Gastrocnemius medialis (tissue), 4 donors: Measurements from ENCODE around the gene NGDN. TPM values are rescaled to one million over a fixed set of nuclear protein-coding genes. Genes with fewer than 3 reads are reported as not detected.
"Not testable (repeated sequence)": the region's sequence is repeated elsewhere in the genome, so short reads cannot be mapped to it uniquely, and the experiment has no call there.

Experiments used
- ATAC-seq, 2 donors: fragments of 150-250 bp; one replicate each; pipeline ENCODE4 v1.9.1; 2016
- DNase-seq, 2 donors: peaks; one replicate each; pipeline ENCODE4 v3.0.0-alpha.2; 2019
- H3K27ac ChIP-seq, 4 donors: fragments of 200-600 bp; sonication (generic); 1 replicate in 1 of 4; 2 replicates in 3 of 4; pipeline ENCODE4 v1.5.1; 2016 to 2018; ENCODE audit warnings: mild to moderate bottlenecking in 2 of 4, moderate library complexity in 1 of 4
- H3K27me3 ChIP-seq, 3 donors: fragments of 200-600 bp; sonication (generic) in 2 of 3; 1 replicate in 1 of 3; 2 replicates in 2 of 3; pipeline versions ENCODE4 v1.5.1 to v1.6.0; 2016 to 2019; ENCODE audit warnings: mild to moderate bottlenecking in 1 of 3, moderate library complexity in 1 of 3
- H3K36me3 ChIP-seq, 2 donors: fragments of 200-600 bp; sonication (generic) in 1 of 2; one replicate each; pipeline ENCODE4 v1.5.1; 2017 to 2018
- H3K4me1 ChIP-seq, 2 donors: fragments of 200-600 bp; sonication (generic) in 1 of 2; one replicate each; pipeline ENCODE4 v1.5.1; 2016 to 2017; ENCODE audit warnings: mild to moderate bottlenecking in 2 of 2
- H3K4me3 ChIP-seq, 4 donors: fragments of 200-600 bp; sonication (generic) in 3 of 4; 1 replicate in 1 of 4; 2 replicates in 3 of 4; pipeline ENCODE4 v1.5.1; 2016 to 2019; ENCODE audit warnings: mild to moderate bottlenecking in 2 of 4
- H3K9me3 ChIP-seq, 3 donors: fragments of 200-600 bp; sonication (generic) in 2 of 3; 1 replicate in 1 of 3; 2 replicates in 2 of 3; pipeline ENCODE4 v1.5.1; 2016 to 2019
- CTCF ChIP-seq, 5 experiments: fragments of 450-650 bp in 3 of 5; fragments of 200-600 bp in 2 of 5; sonication (generic) in 2 of 5; IDR thresholded peaks in 4 of 5; conservative IDR thresholded peaks in 1 of 5; 1 replicate in 4 of 5; 2 replicates in 1 of 5; pipeline ENCODE4 v1.5.1; 2016 to 2019; ENCODE audit warnings: antibody characterized with exemption in 5 of 5, mild to moderate bottlenecking in 3 of 5, moderate library complexity in 3 of 5
- POLR2A ChIP-seq, 2 donors: fragments of 450-650 bp; IDR thresholded peaks; one replicate each; pipeline ENCODE4 v1.6.1; 2017; ENCODE audit warnings: antibody characterized with exemption in 2 of 2, mild to moderate bottlenecking in 2 of 2, moderate library complexity in 2 of 2
- in situ Hi-C, 4 donors: fragments of 200-750 bp; cut with MboI; loops; one replicate each; pipeline versions ENCODE4 v1.15.0 to v1.8.0; 2017; ENCODE audit warnings: low sequenced_read_pairs in 4 of 4
- intact Hi-C: fragments of 100-400 bp; cut with DNase I; formaldehyde crosslinking; loops from one replicate; pipeline ENCODE4 v1.15.1; 2023; ENCODE audit warnings: low total_unique reads
- total RNA-seq, 4 donors: library from RNA; depleted of rRNA; stranded (reverse); fragments of >200 nt; gene quantifications; one replicate each; pipeline versions ENCODE4 v1.1.0 to v1.2.3, GENCODE V29; 2016

NGDN gene
- total RNA-seq: 10 to 100 TPM; 27.9 to 41.9 (median 36.1) TPM

DNA sequence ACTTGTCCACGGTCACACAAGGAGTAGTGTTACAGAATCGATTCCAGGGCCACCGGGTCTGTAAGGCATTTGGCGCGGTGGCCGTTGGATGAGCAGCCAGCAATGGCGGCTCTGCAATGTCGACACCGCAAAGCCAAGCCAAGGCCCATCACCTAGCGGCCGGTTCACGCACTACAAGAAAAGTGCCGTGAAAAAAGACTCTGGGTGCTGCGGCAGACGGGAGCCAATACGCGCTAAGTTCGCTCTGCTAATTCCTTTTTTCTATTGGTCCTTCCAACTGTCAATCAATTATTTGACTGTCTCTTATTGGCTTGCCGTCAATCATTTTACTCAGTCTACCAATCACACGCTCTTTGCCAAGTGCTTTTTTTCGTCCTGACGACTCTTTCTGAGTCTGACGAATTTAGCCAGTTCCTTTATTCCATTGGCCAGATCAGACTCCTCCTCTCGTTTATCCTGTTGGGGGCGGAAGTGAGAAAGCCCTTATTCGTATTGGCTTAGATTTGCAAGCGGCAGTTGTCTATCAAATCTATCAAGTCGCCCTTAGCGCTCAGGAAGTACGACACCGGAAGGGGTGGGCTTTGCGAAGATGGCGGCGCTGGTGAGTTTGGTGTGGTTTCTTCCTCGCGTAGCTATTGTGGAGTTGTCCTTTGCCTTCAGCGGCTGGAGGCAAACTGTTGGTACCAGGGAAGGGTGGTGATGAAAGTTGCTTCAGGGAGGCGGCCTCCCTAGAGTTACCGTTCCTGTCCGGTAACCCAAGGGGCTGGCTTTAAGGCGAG, at the start of gene NGDN:
Gene NGDN, plus strand, starts transcription at position 577 of the 779 bp plus-strand sequence. Its CDS starts 13 bp downstream, at position 590.
- DNase-seq (peak; percentile 96 to 97), ATAC-seq (peak; percentile 98 to 99)
- in situ Hi-C loops (loop anchor here in 2 of 4 donors (10.0 kb wide), 1 partner anchor 145 kb away; the partner anchor contains the start of gene PABPN1 (in 2 of the 2)), intact Hi-C loops (loop anchor here (1.0 to 2.0 kb wide), 3 partner anchors 87 to 183 kb away; partner anchors contain the start of genes HOMEZ, PABPN1 and THTPA)
- H3K4me1 ChIP-seq: peaks cover 12% of the 10 kb centered on the region in 2 donors
- H3K36me3 ChIP-seq: peaks cover 0 to 34% of the 10 kb centered on the region in 2 donors
- H3K27me3 ChIP-seq: no peaks in the 10 kb centered on the region
- peak; percentile 44 to 73 for TF ChIP-seq POLR2A (IDR thresholded peaks at IDR 0.05)
- TF ChIP-seq CTCF (IDR thresholded peaks at IDR 0.05 in 4 of 5, conservative IDR thresholded peaks at IDR 0.05 in 1 of 5): peak; percentile 88 to 97 (median 95)
- peak within 1 kb of the TSS; percentile 82 to 89 (median 86) for H3K27ac ChIP-seq
- no peaks in the 10 kb centered on the region for H3K9me3 ChIP-seq
- peak within 1 kb of the TSS; percentile 74 to 98 (median 88) for H3K4me3 ChIP-seq

DNA sequence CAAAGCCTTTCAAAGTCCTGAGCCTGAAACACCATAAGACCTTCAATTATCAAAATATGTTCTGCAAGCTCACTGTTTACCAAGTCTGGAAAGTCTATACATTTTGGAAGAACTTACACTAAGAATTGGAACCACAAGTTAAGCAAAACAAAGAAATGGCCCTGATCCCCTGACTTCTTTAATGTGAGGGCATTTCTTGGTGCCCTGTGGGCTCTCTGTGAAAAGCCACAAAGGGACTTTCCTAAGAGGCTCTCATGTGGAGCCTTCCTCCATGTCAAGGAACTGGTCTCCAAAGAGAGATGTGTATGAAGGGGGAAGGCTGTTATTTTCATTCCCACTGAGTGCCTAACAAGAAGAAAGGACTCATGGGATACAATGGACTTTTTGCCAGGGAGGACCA, 47.9 kb upstream of the NGDN start:
- TF ChIP-seq CTCF (IDR thresholded peaks at IDR 0.05 in 4 of 5, conservative IDR thresholded peaks at IDR 0.05 in 1 of 5) (no peak), POLR2A (IDR thresholded peaks at IDR 0.05) (no peak)
- Histone ChIP-seq H3K27me3 (no peaks in the 10 kb centered on the region), H3K4me1 (peaks cover 0 to 5% of the 10 kb centered on the region in 2 donors), H3K36me3 (no peaks in the 10 kb centered on the region), H3K4me3 (no peak overlapping the region), H3K9me3 (no peaks in the 10 kb centered on the region), H3K27ac (peak overlapping the region; percentile 39 to 72 (median 64))
- no peak for ATAC-seq
- intact Hi-C loops: no loop called here
- DNase-seq: no peak
- in situ Hi-C loops: no loop called here

- in situ Hi-C loops: no loop called here
- no peaks in the 10 kb centered on the region for H3K27me3 ChIP-seq
- intact Hi-C loops: no loop called here
- H3K36me3 ChIP-seq: no peaks in the 10 kb centered on the region
- H3K9me3 ChIP-seq: no peaks in the 10 kb centered on the region
- TF ChIP-seq POLR2A (IDR thresholded peaks at IDR 0.05): no peak
- no peak for TF ChIP-seq CTCF (IDR thresholded peaks at IDR 0.05 in 4 of 5, conservative IDR thresholded peaks at IDR 0.05 in 1 of 5)
- H3K4me1 ChIP-seq: peaks cover 0 to 5% of the 10 kb centered on the region in 2 donors
- ATAC-seq (no peak), DNase-seq (no peak)
- H3K27ac ChIP-seq: peak overlapping the region; percentile 31 to 72 (median 64)
- no peak overlapping the region for H3K4me3 ChIP-seq
These were observed 45.8 kb upstream of the NGDN start for GRCh38 chr14:23423657-23424056.

GRCh38 chr14:23425169-23425568, 44.3 kb upstream of the NGDN start:
- no peaks in the 10 kb centered on the region for H3K27me3 ChIP-seq
- peak overlapping the region in 2 of 4 donors; percentile 38 to 51 for H3K27ac ChIP-seq
- intact Hi-C loops: no loop called here
- in situ Hi-C loops: no loop called here
- no peak overlapping the region for H3K4me3 ChIP-seq
- no peaks in the 10 kb centered on the region for H3K36me3 ChIP-seq
- DNase-seq: no peak
- peaks cover 0 to 5% of the 10 kb centered on the region in 2 donors for H3K4me1 ChIP-seq
- no peak for TF ChIP-seq CTCF (IDR thresholded peaks at IDR 0.05 in 4 of 5, conservative IDR thresholded peaks at IDR 0.05 in 1 of 5)
- TF ChIP-seq POLR2A (IDR thresholded peaks at IDR 0.05): no peak
- H3K9me3 ChIP-seq: no peaks in the 10 kb centered on the region
- ATAC-seq: no peak

GRCh38 chr14:23425798-23426197, 43.7 kb upstream of the NGDN start:
- H3K9me3 ChIP-seq, H3K27me3 ChIP-seq, in situ Hi-C loops, H3K4me3 ChIP-seq, intact Hi-C loops, H3K27ac ChIP-seq, DNase-seq, H3K36me3 ChIP-seq, ATAC-seq, H3K4me1 ChIP-seq: not testable (repeated sequence)
